Neural progenitor cell (in vitro differentiated cells): ENCODE data around the gene RAB27A. TPM values are rescaled to one million over a fixed set of nuclear protein-coding genes. Genes with fewer than 3 reads are reported as not detected.

Source experiments
- DNase-seq: peaks from one replicate; pipeline ENCODE4 v3.0.0-alpha.2; 2016; ENCODE audit warnings: low spot score
- H2AFZ ChIP-seq: fragments of 200-600 bp; sonication (generic); replicated peaks from 2 replicates; pipeline ENCODE4 v1.6.1; 2016; ENCODE audit warnings: antibody characterized with exemption
- H3F3A ChIP-seq: fragments of 200-600 bp; sonication (generic); 2 replicates; pipeline ENCODE4 v1.6.1; 2016; ENCODE audit warnings: antibody characterized with exemption, low read depth
- H3K27ac ChIP-seq: fragments of 200-600 bp; sonication (generic); 2 replicates; pipeline ENCODE4 v1.5.1; 2016; ENCODE audit warnings: mild to moderate bottlenecking
- H3K27me3 ChIP-seq: fragments of 200-600 bp; sonication (generic); 2 replicates; pipeline ENCODE4 v1.6.1; 2016; ENCODE audit warnings: mild to moderate bottlenecking, moderate library complexity
- H3K36me3 ChIP-seq: fragments of 200-600 bp; sonication (generic); 2 replicates; pipeline ENCODE4 v1.5.1; 2016
- H3K4me1 ChIP-seq: fragments of 200-600 bp; sonication (generic); 2 replicates; pipeline ENCODE4 v1.6.1; 2016; ENCODE audit warnings: mixed run types
- H3K4me2 ChIP-seq: fragments of 200-600 bp; sonication (generic); 2 replicates; pipeline ENCODE4 v1.6.1; 2016
- H3K4me3 ChIP-seq: fragments of 200-600 bp; sonication (generic); 2 replicates; pipeline ENCODE4 v1.5.1; 2016
- H3K79me2 ChIP-seq: fragments of 200-600 bp; sonication (generic); 2 replicates; pipeline ENCODE4 v1.6.1; 2016; ENCODE audit warnings: low read depth
- H3K9ac ChIP-seq: fragments of 200-600 bp; sonication (generic); 2 replicates; pipeline ENCODE4 v1.6.1; 2016
- H3K9me3 ChIP-seq: fragments of 200-600 bp; sonication (generic); 2 replicates; pipeline ENCODE4 v1.5.1; 2016; ENCODE audit warnings: low read depth
- H4K20me1 ChIP-seq: fragments of 200-600 bp; sonication (generic); 2 replicates; pipeline ENCODE4 v1.6.1; 2016; ENCODE audit warnings: low read depth
- H3K27ac Mint-ChIP-seq: 3 replicates; pipeline ENCODE4 v1.8.0; 2021; ENCODE audit warnings: mixed read lengths
- H3K27me3 Mint-ChIP-seq: 2 replicates; pipeline ENCODE4 v1.8.0; 2022; ENCODE audit warnings: low read depth, mild to moderate bottlenecking, inconsistent platforms, moderate library complexity, mixed read lengths; ENCODE audit not compliant: insufficient read depth
- H3K36me3 Mint-ChIP-seq: 3 replicates; pipeline ENCODE4 v1.8.0; 2021; ENCODE audit warnings: mixed read lengths
- H3K4me1 Mint-ChIP-seq: 3 replicates; pipeline ENCODE4 v1.8.0; 2021; ENCODE audit warnings: mixed read lengths
- H3K4me3 Mint-ChIP-seq: 3 replicates; pipeline ENCODE4 v1.8.0; 2021; ENCODE audit warnings: mild to moderate bottlenecking, moderate library complexity, mixed read lengths
- H3K9me3 Mint-ChIP-seq: 3 replicates; pipeline ENCODE4 v1.8.0; 2020; ENCODE audit warnings: mixed read lengths
- CTCF ChIP-seq: fragments of 200-600 bp; sonication (generic); IDR thresholded peaks from 2 replicates; pipeline ENCODE4 v1.5.1; 2017; ENCODE audit warnings: antibody characterized with exemption, mild to moderate bottlenecking
- EZH2 ChIP-seq: fragments of 200-600 bp; sonication (generic); IDR thresholded peaks from 2 replicates; pipeline ENCODE4 v1.6.1; 2017; ENCODE audit warnings: antibody characterized with exemption, mild to moderate bottlenecking, moderate library complexity
- EZH2phosphoT487 ChIP-seq: fragments of 200-600 bp; sonication (generic); IDR thresholded peaks from 2 replicates; pipeline ENCODE4 v1.6.1; 2017; ENCODE audit warnings: antibody characterized with exemption
- total RNA-seq: library from RNA; depleted of rRNA; stranded (reverse); fragments of >200 nt; gene quantifications from 2 replicates; pipeline ENCODE4 v1.2.3, GENCODE V29; 2015; ENCODE audit warnings: low replicate concordance

The RAB27A gene
- total RNA-seq, 1 donor from 2014 or later: 3.6 TPM

DNA sequence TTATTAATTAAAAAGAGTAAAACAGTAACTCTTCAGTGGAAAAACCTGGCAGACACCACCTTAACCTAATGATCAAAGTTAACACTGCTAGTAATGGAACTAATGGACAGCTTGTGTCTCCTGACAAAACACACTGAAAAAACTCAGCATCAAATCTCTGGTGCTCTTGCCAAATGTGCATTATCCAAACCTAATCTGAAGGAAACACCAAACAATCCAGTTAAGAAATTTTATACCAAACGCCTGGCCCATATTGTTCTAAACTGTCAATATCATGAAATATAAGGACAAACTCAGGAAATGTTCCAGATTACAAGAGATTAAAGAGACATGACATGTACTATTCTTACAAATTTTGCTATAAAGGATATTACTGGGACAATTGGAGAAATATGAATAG is 103.3 kb downstream of the RAB27A start:
- DNase-seq: no peak
- Mint-ChIP-seq H3K36me3 (peaks cover 18% of the 10 kb centered on the region), H3K27ac (no peak overlapping the region), H3K27me3 (no peaks in the 10 kb centered on the region), H3K4me3 (no peak overlapping the region), H3K4me1 (no peaks in the 10 kb centered on the region), H3K9me3 (no peaks in the 10 kb centered on the region)
- Histone ChIP-seq H3K36me3 (peaks cover 32% of the 10 kb centered on the region), H3K27ac (no peak overlapping the region), H3K27me3 (no peaks in the 10 kb centered on the region), H4K20me1 (peaks cover 31% of the 10 kb centered on the region), H3K9ac (no peak overlapping the region), H2AFZ (no peak overlapping the region), H3K79me2 (peaks cover 66% of the 10 kb centered on the region), H3K4me3 (no peak overlapping the region), H3K4me1 (no peaks in the 10 kb centered on the region), H3F3A (no peaks in the 10 kb centered on the region), H3K4me2 (no peak overlapping the region), H3K9me3 (no peaks in the 10 kb centered on the region)
- TF ChIP-seq CTCF (no peak), EZH2 (no peak), EZH2phosphoT487 (no peak)

GRCh38 chr15:55183679-55184078 is 105.9 kb downstream of the RAB27A start:
- no peak overlapping the region for H3K4me2 ChIP-seq
- H3K9ac ChIP-seq: no peak overlapping the region
- H3K27me3 ChIP-seq: no peaks in the 10 kb centered on the region
- Mint-ChIP-seq H3K27ac (no peak overlapping the region), H3K9me3 (no peaks in the 10 kb centered on the region), H3K27me3 (no peaks in the 10 kb centered on the region), H3K4me1 (no peaks in the 10 kb centered on the region), H3K36me3 (peaks cover 16% of the 10 kb centered on the region), H3K4me3 (no peak overlapping the region)
- DNase-seq: no peak
- H3F3A ChIP-seq: no peaks in the 10 kb centered on the region
- no peak overlapping the region for H2AFZ ChIP-seq
- H3K4me1 ChIP-seq: no peaks in the 10 kb centered on the region
- H3K79me2 ChIP-seq: peaks cover 41% of the 10 kb centered on the region
- H3K36me3 ChIP-seq: peaks cover 21% of the 10 kb centered on the region
- H3K4me3 ChIP-seq: no peak overlapping the region
- no peak overlapping the region for H3K27ac ChIP-seq
- no peak for TF ChIP-seq CTCF
- TF ChIP-seq EZH2phosphoT487: no peak
- no peak for TF ChIP-seq EZH2
- peaks cover 25% of the 10 kb centered on the region for H4K20me1 ChIP-seq
- no peaks in the 10 kb centered on the region for H3K9me3 ChIP-seq

GRCh38 chr15:55179141-55179540 is 110.5 kb downstream of the RAB27A start:
- peaks cover 16% of the 10 kb centered on the region for H3K36me3 ChIP-seq
- no peaks in the 10 kb centered on the region for H3K4me1 Mint-ChIP-seq
- no peaks in the 10 kb centered on the region for H3K79me2 ChIP-seq
- TF ChIP-seq EZH2: no peak
- TF ChIP-seq EZH2phosphoT487: no peak
- no peak for TF ChIP-seq CTCF
- H3K9ac ChIP-seq: no peak overlapping the region
- H3K36me3 Mint-ChIP-seq: peaks cover 10% of the 10 kb centered on the region
- no peak overlapping the region for H3K4me3 ChIP-seq
- H3K4me1 ChIP-seq: no peaks in the 10 kb centered on the region
- DNase-seq: no peak
- no peak overlapping the region for H2AFZ ChIP-seq
- no peaks in the 10 kb centered on the region for H3K27me3 ChIP-seq
- no peak overlapping the region for H3K4me3 Mint-ChIP-seq
- no peaks in the 10 kb centered on the region for H3K9me3 Mint-ChIP-seq
- no peaks in the 10 kb centered on the region for H3F3A ChIP-seq
- H3K27ac ChIP-seq: no peak overlapping the region
- H3K27me3 Mint-ChIP-seq: no peaks in the 10 kb centered on the region
- H3K4me2 ChIP-seq: no peak overlapping the region
- peaks cover 4% of the 10 kb centered on the region for H4K20me1 ChIP-seq
- H3K27ac Mint-ChIP-seq: no peak overlapping the region
- H3K9me3 ChIP-seq: no peaks in the 10 kb centered on the region
